Stimulated activated CD8-positive, alpha-beta memory T cell treated with anti-CD3 and anti-CD28 coated beads, Interleukin-12 subunit alpha, Interleukin-12 subunit beta, amount 100 ng/mL, for 4 hours (primary cell): Measurements from ENCODE around the gene SEC14L5.
"Not testable (repeated sequence)": the region's sequence is repeated elsewhere in the genome, so short reads cannot be mapped to it uniquely, and the experiment has no call there.

Source experiments
- DNase-seq: peaks from one replicate; pipeline ENCODE4 v3.0.0-alpha.2; 2020; ENCODE audit warnings: low read depth

Gene SEC14L5

GRCh38 chr16:4957720-4958509 is at the start of gene SEC14L5:
SEC14L5 (plus strand) TSS chr16:4958330; CDS start chr16:4959324, 994 bp downstream.
- peak; percentile 60 for DNase-seq

- DNase-seq, result no peak
These were observed 49.2 kb upstream of the SEC14L5 start for GRCh38 chr16:4908854-4909401.

GRCh38 chr16:4909825-4910224 is 48.3 kb upstream of the SEC14L5 start:
- no peak for DNase-seq

GRCh38 chr16:4910828-4911227 is 47.3 kb upstream of the SEC14L5 start:
- DNase-seq, result no peak

GRCh38 chr16:4911970-4912386 is 46.2 kb upstream of the SEC14L5 start:
- no peak for DNase-seq

- DNase-seq, result no peak
These were observed 44.9 kb upstream of the SEC14L5 start for GRCh38 chr16:4913130-4913773.

GRCh38 chr16:4913774-4914525 is 44.2 kb upstream of the SEC14L5 start:
- DNase-seq, result no peak

- no peak for DNase-seq
These were observed 43.5 kb upstream of the SEC14L5 start for GRCh38 chr16:4914528-4915225.

- DNase-seq, result no peak
These were observed 42.8 kb upstream of the SEC14L5 start for GRCh38 chr16:4915226-4915761.

GRCh38 chr16:4917117-4917516 is 41.0 kb upstream of the SEC14L5 start:
- DNase-seq, result no peak

- no peak for DNase-seq
These were observed 39.3 kb upstream of the SEC14L5 start for GRCh38 chr16:4918781-4919251.

- no peak for DNase-seq
These were observed 37.3 kb upstream of the SEC14L5 start for GRCh38 chr16:4920826-4921225.

- no peak for DNase-seq
These were observed 35.3 kb upstream of the SEC14L5 start for GRCh38 chr16:4922721-4923342.

- DNase-seq, result no peak
These were observed 34.3 kb upstream of the SEC14L5 start for GRCh38 chr16:4923853-4924252.

- no peak for DNase-seq
These were observed 33.4 kb upstream of the SEC14L5 start for GRCh38 chr16:4924593-4925292.

GRCh38 chr16:4925293-4925607 is 32.9 kb upstream of the SEC14L5 start:
- DNase-seq, result no peak

- DNase-seq, result no peak
These were observed 32.3 kb upstream of the SEC14L5 start for GRCh38 chr16:4925791-4926190.

- no peak for DNase-seq
These were observed 31.2 kb upstream of the SEC14L5 start for GRCh38 chr16:4926928-4927327.

- no peak for DNase-seq
These were observed 30.5 kb upstream of the SEC14L5 start for GRCh38 chr16:4927661-4928060.

- no peak for DNase-seq
These were observed 29.9 kb upstream of the SEC14L5 start for GRCh38 chr16:4928227-4928626.

- not testable (repeated sequence) for DNase-seq
These were observed 28.5 kb upstream of the SEC14L5 start for GRCh38 chr16:4929619-4930018.
